GM12801 (cell line): Measurements from ENCODE around the gene SLC2A9.

ENCODE experiments used
- CTCF ChIP-seq: IDR thresholded peaks from one replicate; pipeline ENCODE4 v1.5.1; 2011; ENCODE audit warnings: control low read depth; ENCODE audit not compliant: insufficient read length; ENCODE audit errors: extremely low read depth

The SLC2A9 gene

GRCh38 chr4:9929111-9929510 is 92.2 kb downstream of the SLC2A9 start:
- no peak for TF ChIP-seq CTCF

GRCh38 chr4:9927341-9928007 is 93.8 kb downstream of the SLC2A9 start:
- no peak for TF ChIP-seq CTCF

GRCh38 chr4:9926586-9926985 is 94.7 kb downstream of the SLC2A9 start:
- no peak for TF ChIP-seq CTCF

GRCh38 chr4:9925750-9926439 is 95.4 kb downstream of the SLC2A9 start:
- no peak for TF ChIP-seq CTCF

GRCh38 chr4:9924750-9925149 is 96.5 kb downstream of the SLC2A9 start:
- TF ChIP-seq CTCF: no peak

- TF ChIP-seq CTCF: no peak
These were observed 98.0 kb downstream of the SLC2A9 start for GRCh38 chr4:9923195-9923812.

- no peak for TF ChIP-seq CTCF
These were observed 100.0 kb downstream of the SLC2A9 start for GRCh38 chr4:9921326-9921725.
